BLaER1 (cell line): ENCODE measurements around the gene COBL.

Experiments used
- H3K27ac ChIP-seq: shearing (Covaris generic); formaldehyde crosslinking; 2 replicates; pipeline ENCODE4 v1.8.1; 2022
- H3K27me3 ChIP-seq: shearing (Covaris generic); formaldehyde crosslinking; 2 replicates; pipeline ENCODE4 v1.8.1; 2022
- H3K36me3 ChIP-seq: shearing (Covaris generic); formaldehyde crosslinking; 2 replicates; pipeline ENCODE4 v1.8.1; 2022
- H3K4me1 ChIP-seq: shearing (Covaris generic); formaldehyde crosslinking; 2 replicates; pipeline ENCODE4 v1.8.1; 2022
- H3K4me2 ChIP-seq: shearing (Covaris generic); formaldehyde crosslinking; 2 replicates; pipeline ENCODE4 v1.8.1; 2022
- H3K4me3 ChIP-seq: shearing (Covaris generic); formaldehyde crosslinking; 2 replicates; pipeline ENCODE4 v1.8.1; 2022
- H3K9ac ChIP-seq: shearing (Covaris generic); formaldehyde crosslinking; 2 replicates; pipeline ENCODE4 v1.8.1; 2022
- H3K9me3 ChIP-seq: shearing (Covaris generic); formaldehyde crosslinking; 2 replicates; pipeline ENCODE4 v1.8.1; 2022
- H4K20me1 ChIP-seq: shearing (Covaris generic); formaldehyde crosslinking; 2 replicates; pipeline ENCODE4 v1.8.1; 2022
- Cebpa-rat ChIP-seq: shearing (Covaris generic); IDR thresholded peaks from 2 replicates; pipeline ENCODE4 v1.8.1; 2022

COBL gene

GRCh38 chr7:51267169-51267568, 49.4 kb downstream of the COBL start:
- no peak overlapping the region for H3K9ac ChIP-seq
- no peaks in the 10 kb centered on the region for H3K4me1 ChIP-seq
- H3K27ac ChIP-seq: no peak overlapping the region
- H4K20me1 ChIP-seq: no peaks in the 10 kb centered on the region
- no peaks in the 10 kb centered on the region for H3K27me3 ChIP-seq
- no peaks in the 10 kb centered on the region for H3K36me3 ChIP-seq
- H3K4me2 ChIP-seq: no peak overlapping the region
- no peaks in the 10 kb centered on the region for H3K9me3 ChIP-seq
- TF ChIP-seq Cebpa-rat: no peak
- H3K4me3 ChIP-seq: no peak overlapping the region

- Histone ChIP-seq H3K36me3 (no peaks in the 10 kb centered on the region), H4K20me1 (no peaks in the 10 kb centered on the region), H3K27me3 (no peaks in the 10 kb centered on the region), H3K27ac (no peak overlapping the region), H3K9me3 (no peaks in the 10 kb centered on the region), H3K9ac (no peak overlapping the region), H3K4me2 (no peak overlapping the region), H3K4me1 (no peaks in the 10 kb centered on the region), H3K4me3 (no peak overlapping the region)
- TF ChIP-seq Cebpa-rat: no peak
These were observed 51.3 kb downstream of the COBL start for GRCh38 chr7:51265066-51265907.

- Histone ChIP-seq H3K27ac (no peak overlapping the region), H3K4me1 (no peaks in the 10 kb centered on the region), H4K20me1 (no peaks in the 10 kb centered on the region), H3K36me3 (no peaks in the 10 kb centered on the region), H3K9ac (no peak overlapping the region), H3K9me3 (no peaks in the 10 kb centered on the region), H3K27me3 (no peaks in the 10 kb centered on the region), H3K4me3 (no peak overlapping the region), H3K4me2 (no peak overlapping the region)
- no peak for TF ChIP-seq Cebpa-rat
These were observed 52.8 kb downstream of the COBL start for GRCh38 chr7:51263631-51264484.

DNA sequence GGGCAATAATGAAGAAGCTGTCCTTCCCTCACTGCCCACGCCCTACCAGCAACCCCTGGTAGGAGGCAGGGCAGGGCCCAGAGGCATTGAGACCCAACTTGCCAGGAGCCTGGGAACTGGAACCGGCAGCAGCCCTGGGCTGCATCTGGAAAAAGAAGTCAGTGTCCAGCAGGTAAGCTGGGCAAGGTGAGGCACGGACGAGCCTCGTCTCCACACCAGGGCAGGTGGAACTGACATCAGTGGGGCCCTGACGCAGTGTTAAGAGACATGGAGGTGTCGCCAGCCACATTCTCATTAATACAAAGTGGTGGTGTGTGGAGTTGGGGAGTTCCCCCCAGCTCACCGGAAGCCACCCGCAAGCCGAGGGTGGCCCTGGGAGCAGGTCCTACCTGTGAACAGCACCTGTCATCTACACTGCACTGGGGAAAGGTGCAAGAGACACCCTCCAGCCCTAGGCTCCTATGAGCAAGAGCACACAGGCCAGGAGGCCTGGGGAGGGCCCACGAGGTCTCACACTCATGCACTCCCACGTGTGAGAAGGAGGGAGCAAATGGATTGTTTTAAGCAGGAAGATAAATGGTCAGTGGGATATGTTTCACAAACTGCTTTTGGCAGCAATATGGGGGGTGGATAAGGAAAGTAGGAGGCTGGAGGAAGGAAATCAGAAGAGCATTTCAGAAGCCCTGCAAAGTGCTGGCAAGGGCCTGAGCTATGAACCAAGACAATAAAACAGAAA, 53.6 kb downstream of the COBL start:
- Histone ChIP-seq H4K20me1 (no peaks in the 10 kb centered on the region), H3K36me3 (no peaks in the 10 kb centered on the region), H3K4me1 (no peaks in the 10 kb centered on the region), H3K4me3 (no peak overlapping the region), H3K27ac (no peak overlapping the region), H3K9ac (no peak overlapping the region), H3K4me2 (no peak overlapping the region), H3K27me3 (no peaks in the 10 kb centered on the region), H3K9me3 (no peaks in the 10 kb centered on the region)
- no peak for TF ChIP-seq Cebpa-rat

- H3K9ac ChIP-seq: no peak overlapping the region
- no peaks in the 10 kb centered on the region for H3K9me3 ChIP-seq
- TF ChIP-seq Cebpa-rat: no peak
- H3K4me1 ChIP-seq: no peaks in the 10 kb centered on the region
- no peaks in the 10 kb centered on the region for H4K20me1 ChIP-seq
- H3K36me3 ChIP-seq: no peaks in the 10 kb centered on the region
- no peak overlapping the region for H3K27ac ChIP-seq
- H3K27me3 ChIP-seq: no peaks in the 10 kb centered on the region
- H3K4me3 ChIP-seq: no peak overlapping the region
- H3K4me2 ChIP-seq: no peak overlapping the region
These were observed 54.4 kb downstream of the COBL start for GRCh38 chr7:51261950-51262795.

GRCh38 chr7:51261117-51261835, 55.3 kb downstream of the COBL start:
- H3K4me2 ChIP-seq: no peak overlapping the region
- H3K9ac ChIP-seq: no peak overlapping the region
- no peak for TF ChIP-seq Cebpa-rat
- no peaks in the 10 kb centered on the region for H3K4me1 ChIP-seq
- H3K27ac ChIP-seq: no peak overlapping the region
- H3K27me3 ChIP-seq: no peaks in the 10 kb centered on the region
- no peaks in the 10 kb centered on the region for H3K36me3 ChIP-seq
- H3K4me3 ChIP-seq: no peak overlapping the region
- no peaks in the 10 kb centered on the region for H4K20me1 ChIP-seq
- H3K9me3 ChIP-seq: no peaks in the 10 kb centered on the region

GRCh38 chr7:51260516-51260915, 56.1 kb downstream of the COBL start:
- H3K36me3 ChIP-seq: no peaks in the 10 kb centered on the region
- TF ChIP-seq Cebpa-rat: no peak
- H3K4me1 ChIP-seq: no peaks in the 10 kb centered on the region
- no peaks in the 10 kb centered on the region for H3K9me3 ChIP-seq
- H3K4me2 ChIP-seq: no peak overlapping the region
- no peak overlapping the region for H3K4me3 ChIP-seq
- H3K27me3 ChIP-seq: no peaks in the 10 kb centered on the region
- H3K27ac ChIP-seq: no peak overlapping the region
- no peaks in the 10 kb centered on the region for H4K20me1 ChIP-seq
- H3K9ac ChIP-seq: no peak overlapping the region

- no peak overlapping the region for H3K4me3 ChIP-seq
- no peaks in the 10 kb centered on the region for H4K20me1 ChIP-seq
- H3K36me3 ChIP-seq: no peaks in the 10 kb centered on the region
- H3K4me1 ChIP-seq: no peaks in the 10 kb centered on the region
- no peak overlapping the region for H3K4me2 ChIP-seq
- H3K27me3 ChIP-seq: no peaks in the 10 kb centered on the region
- H3K27ac ChIP-seq: no peak overlapping the region
- no peaks in the 10 kb centered on the region for H3K9me3 ChIP-seq
- no peak overlapping the region for H3K9ac ChIP-seq
- no peak for TF ChIP-seq Cebpa-rat
These were observed 56.8 kb downstream of the COBL start for GRCh38 chr7:51259766-51260165.
